Measurements from ENCODE around the gene BHMT. TPM values are rescaled to one million over a fixed set of nuclear protein-coding genes. Genes with fewer than 3 reads are reported as not detected.

Gene BHMT
- total RNA-seq, 1 donor from 2014 or later, result not detected

DNA sequence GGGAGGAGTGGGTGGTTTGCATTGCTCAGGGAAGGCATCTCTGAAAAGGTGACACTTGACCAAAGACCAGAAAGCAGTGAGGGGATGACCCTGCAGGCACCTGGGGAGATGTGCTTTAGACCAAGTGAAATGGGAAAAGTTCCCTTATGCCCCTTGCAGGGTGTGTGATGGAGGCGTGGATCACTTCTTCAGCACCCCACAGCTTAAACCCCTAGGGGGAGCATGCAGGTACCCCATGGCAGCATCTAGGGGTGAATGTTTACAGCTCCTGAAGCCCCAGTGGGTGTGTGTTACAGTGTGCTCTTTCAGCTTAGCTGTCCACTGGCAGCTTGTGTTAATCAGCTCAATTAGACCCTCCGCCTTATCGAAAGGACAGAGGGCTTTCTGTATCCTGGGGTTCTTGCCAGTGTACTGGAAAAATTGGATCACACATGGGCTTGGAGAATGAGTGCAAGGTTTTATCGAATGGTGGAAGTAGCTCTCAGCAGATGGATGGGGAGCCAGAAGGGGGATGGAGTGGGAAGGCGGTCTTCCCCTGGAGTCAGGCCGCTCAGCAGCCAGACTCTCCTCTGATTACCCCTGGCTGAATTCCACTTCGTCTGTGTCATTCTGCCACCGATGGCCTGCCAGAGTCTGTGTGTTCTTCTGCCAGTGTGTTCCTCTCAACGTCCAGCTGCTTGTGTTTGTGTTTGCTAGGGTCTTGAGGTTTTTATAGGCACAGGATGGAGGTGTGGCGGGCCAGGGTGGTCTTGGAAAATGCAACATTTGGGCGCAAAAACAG lies 35.8 kb upstream of the BHMT start:
- POLR2A ChIA-PET, result no interaction called here
- ATAC-seq (ENCODE audit: low read depth), result no peak
- CTCF ChIA-PET, result no interaction called here

GRCh38 chr5:79076819-79077218 lies 34.8 kb upstream of the BHMT start:
- ChIA-PET CTCF (no interaction called here), POLR2A (no interaction called here)
- TF ChIP-seq, protein P1, sequence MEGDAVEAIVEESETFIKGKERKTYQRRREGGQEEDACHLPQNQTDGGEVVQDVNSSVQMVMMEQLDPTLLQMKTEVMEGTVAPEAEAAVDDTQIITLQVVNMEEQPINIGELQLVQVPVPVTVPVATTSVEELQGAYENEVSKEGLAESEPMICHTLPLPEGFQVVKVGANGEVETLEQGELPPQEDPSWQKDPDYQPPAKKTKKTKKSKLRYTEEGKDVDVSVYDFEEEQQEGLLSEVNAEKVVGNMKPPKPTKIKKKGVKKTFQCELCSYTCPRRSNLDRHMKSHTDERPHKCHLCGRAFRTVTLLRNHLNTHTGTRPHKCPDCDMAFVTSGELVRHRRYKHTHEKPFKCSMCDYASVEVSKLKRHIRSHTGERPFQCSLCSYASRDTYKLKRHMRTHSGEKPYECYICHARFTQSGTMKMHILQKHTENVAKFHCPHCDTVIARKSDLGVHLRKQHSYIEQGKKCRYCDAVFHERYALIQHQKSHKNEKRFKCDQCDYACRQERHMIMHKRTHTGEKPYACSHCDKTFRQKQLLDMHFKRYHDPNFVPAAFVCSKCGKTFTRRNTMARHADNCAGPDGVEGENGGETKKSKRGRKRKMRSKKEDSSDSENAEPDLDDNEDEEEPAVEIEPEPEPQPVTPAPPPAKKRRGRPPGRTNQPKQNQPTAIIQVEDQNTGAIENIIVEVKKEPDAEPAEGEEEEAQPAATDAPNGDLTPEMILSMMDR (IDR thresholded peaks at IDR 0.05), result no peak
- H3K4me3 Mint-ChIP-seq, result no peak overlapping the region
- peaks cover 3% of the 10 kb centered on the region for H3K27me3 Mint-ChIP-seq
- intact Hi-C loops (cut with micrococcal nuclease), result no loop called here
- no peaks in the 10 kb centered on the region for H3K4me1 Mint-ChIP-seq
- ATAC-seq (ENCODE audit: low read depth) (no peak), DNase-seq (no peak)
- no peaks in the 10 kb centered on the region for H3K36me3 Mint-ChIP-seq (ENCODE audit: low read depth)
- H3K9me3 Mint-ChIP-seq, result no peaks in the 10 kb centered on the region
- H3K27ac Mint-ChIP-seq, result no peak overlapping the region

More for the DNA sequence above, 35.8 kb upstream of the BHMT start:
- Mint-ChIP-seq H3K4me3 (no peak overlapping the region), H3K9me3 (no peaks in the 10 kb centered on the region), H3K27me3 (peaks cover 10% of the 10 kb centered on the region), H3K4me1 (no peaks in the 10 kb centered on the region), H3K36me3 (ENCODE audit: low read depth) (no peaks in the 10 kb centered on the region), H3K27ac (no peak overlapping the region)
- intact Hi-C loops (cut with micrococcal nuclease), result no loop called here
- no peak for DNase-seq
- TF ChIP-seq, protein P1 (IDR thresholded peaks at IDR 0.05), result no peak

GRCh38 chr5:79077680-79078365 lies 33.8 kb upstream of the BHMT start:
- H3K4me3 Mint-ChIP-seq, result no peak overlapping the region
- intact Hi-C loops (cut with micrococcal nuclease), result no loop called here
- no peak for DNase-seq
- H3K27ac Mint-ChIP-seq, result no peak overlapping the region
- no peaks in the 10 kb centered on the region for H3K4me1 Mint-ChIP-seq
- no peaks in the 10 kb centered on the region for H3K36me3 Mint-ChIP-seq (ENCODE audit: low read depth)
- no peak for ATAC-seq (ENCODE audit: low read depth)
- TF ChIP-seq, protein P1 (IDR thresholded peaks at IDR 0.05), result no peak
- ChIA-PET CTCF (no interaction called here), POLR2A (interaction anchor here (0.8 kb wide), 1 partner anchor 10 kb away, joined by 6 read pairs; no protein-coding TSS in a partner anchor)
- peaks cover 3% of the 10 kb centered on the region for H3K27me3 Mint-ChIP-seq
- no peaks in the 10 kb centered on the region for H3K9me3 Mint-ChIP-seq

DNA sequence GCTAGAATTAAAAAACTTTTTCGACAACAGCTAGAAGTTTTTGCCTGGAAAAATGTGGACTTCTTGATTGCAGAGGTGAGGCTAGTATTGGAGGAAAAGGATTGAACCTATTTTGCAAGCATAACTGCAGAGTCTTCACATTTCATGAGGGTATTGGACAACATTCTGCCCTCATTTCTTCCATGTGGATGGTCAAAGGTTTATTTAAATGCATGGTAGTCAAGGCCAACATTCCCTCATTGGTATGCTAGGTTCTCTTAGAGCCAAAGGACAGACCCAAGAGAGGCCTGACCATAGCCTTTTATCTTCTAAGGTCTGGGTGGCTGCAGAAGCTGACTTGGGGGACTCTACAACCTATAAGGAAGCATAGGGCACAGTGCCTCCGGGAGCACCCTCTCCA lies 30.8 kb upstream of the BHMT start:
- ATAC-seq (ENCODE audit: low read depth) (no peak), DNase-seq (no peak)
- H3K4me3 Mint-ChIP-seq, result no peak overlapping the region
- no peak overlapping the region for H3K27ac Mint-ChIP-seq
- TF ChIP-seq, protein P1 (IDR thresholded peaks at IDR 0.05), result no peak
- POLR2A ChIA-PET, result no interaction called here
- H3K9me3 Mint-ChIP-seq, result no peaks in the 10 kb centered on the region
- H3K4me1 Mint-ChIP-seq, result no peaks in the 10 kb centered on the region
- H3K27me3 Mint-ChIP-seq, result no peaks in the 10 kb centered on the region
- intact Hi-C loops (cut with micrococcal nuclease), result no loop called here
- CTCF ChIA-PET, result no interaction called here
- no peaks in the 10 kb centered on the region for H3K36me3 Mint-ChIP-seq (ENCODE audit: low read depth)

GRCh38 chr5:79081779-79082178 lies 29.8 kb upstream of the BHMT start:
- DNase-seq (no peak), ATAC-seq (ENCODE audit: low read depth) (no peak)
- TF ChIP-seq, protein P1 (IDR thresholded peaks at IDR 0.05), result no peak
- H3K4me3 Mint-ChIP-seq, result no peak overlapping the region
- no peak overlapping the region for H3K27ac Mint-ChIP-seq
- H3K27me3 Mint-ChIP-seq, result no peaks in the 10 kb centered on the region
- ChIA-PET CTCF (no interaction called here), POLR2A (no interaction called here)
- no peaks in the 10 kb centered on the region for H3K36me3 Mint-ChIP-seq (ENCODE audit: low read depth)
- intact Hi-C loops (cut with micrococcal nuclease), result no loop called here
- H3K9me3 Mint-ChIP-seq, result no peaks in the 10 kb centered on the region
- no peaks in the 10 kb centered on the region for H3K4me1 Mint-ChIP-seq

Data from activated B cell treated with CpG ODN at 0.5 μM for 24 hours (primary cell).